ENCODE measurements around the gene SH3YL1. TPM values are rescaled to one million over a fixed set of nuclear protein-coding genes. Genes with fewer than 3 reads are reported as not detected.

SH3YL1 gene
- total RNA-seq, 3 donors from 2014 or later: 40.5 to 151 (median 81.6) TPM

DNA sequence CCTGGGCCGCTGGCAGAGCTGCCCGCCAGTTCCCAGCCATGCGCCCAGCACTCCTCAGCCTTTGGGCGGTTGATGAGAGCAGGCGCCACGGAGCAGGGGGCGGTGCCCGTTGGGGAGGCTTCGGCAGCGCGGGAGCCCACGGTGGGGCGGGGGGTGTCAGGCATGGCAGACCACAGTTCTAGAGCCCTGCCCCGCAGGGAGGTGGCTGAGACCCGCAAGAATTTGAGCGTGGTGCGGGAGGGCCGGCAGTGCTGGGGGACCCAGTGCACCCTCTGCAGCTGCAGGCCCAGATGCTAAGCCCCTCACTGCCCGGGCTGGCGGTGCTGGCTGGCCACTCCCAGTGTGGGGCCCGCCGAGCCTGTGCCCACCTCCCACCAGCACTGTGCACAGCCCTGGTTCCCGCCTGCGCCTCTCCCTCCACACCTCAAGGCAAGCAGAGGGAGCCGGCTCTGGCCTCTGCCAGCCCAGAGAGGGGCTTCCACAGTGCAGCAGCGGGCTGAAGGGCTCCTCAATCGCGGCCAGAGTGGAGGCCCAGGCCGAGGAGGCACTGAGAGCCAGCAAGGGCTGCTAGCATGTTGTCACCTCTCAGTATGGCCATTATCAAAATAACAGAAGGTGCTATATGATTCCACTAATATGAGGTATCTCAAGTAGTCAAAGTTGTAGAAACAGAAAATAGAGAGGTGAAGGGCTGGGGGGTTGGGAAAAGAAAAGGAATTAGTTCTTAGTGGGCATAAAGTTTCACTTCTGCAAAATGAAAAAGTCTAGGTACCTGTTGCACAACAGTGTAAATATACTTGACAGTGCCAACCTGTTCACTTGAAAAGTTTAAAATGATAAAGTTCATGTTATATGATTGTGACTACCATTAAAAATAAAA is 72.3 kb downstream of the SH3YL1 start:
- Histone ChIP-seq H3K4me3 (no peak overlapping the region), H3K9me3 (peaks cover 4 to 14% of the 10 kb centered on the region in 2 donors), H3K36me3 (no peaks in the 10 kb centered on the region), H3K4me1 (no peaks in the 10 kb centered on the region), H3K27me3 (no peaks in the 10 kb centered on the region), H3K27ac (no peak overlapping the region)
- no peak for DNase-seq (ENCODE audit: low spot score in 2 of 2)
- TF ChIP-seq POLR2AphosphoS5 (IDR thresholded peaks at IDR 0.05) (no peak), POLR2A (IDR thresholded peaks at IDR 0.05) (no peak)
- TF ChIP-seq, protein P1, sequence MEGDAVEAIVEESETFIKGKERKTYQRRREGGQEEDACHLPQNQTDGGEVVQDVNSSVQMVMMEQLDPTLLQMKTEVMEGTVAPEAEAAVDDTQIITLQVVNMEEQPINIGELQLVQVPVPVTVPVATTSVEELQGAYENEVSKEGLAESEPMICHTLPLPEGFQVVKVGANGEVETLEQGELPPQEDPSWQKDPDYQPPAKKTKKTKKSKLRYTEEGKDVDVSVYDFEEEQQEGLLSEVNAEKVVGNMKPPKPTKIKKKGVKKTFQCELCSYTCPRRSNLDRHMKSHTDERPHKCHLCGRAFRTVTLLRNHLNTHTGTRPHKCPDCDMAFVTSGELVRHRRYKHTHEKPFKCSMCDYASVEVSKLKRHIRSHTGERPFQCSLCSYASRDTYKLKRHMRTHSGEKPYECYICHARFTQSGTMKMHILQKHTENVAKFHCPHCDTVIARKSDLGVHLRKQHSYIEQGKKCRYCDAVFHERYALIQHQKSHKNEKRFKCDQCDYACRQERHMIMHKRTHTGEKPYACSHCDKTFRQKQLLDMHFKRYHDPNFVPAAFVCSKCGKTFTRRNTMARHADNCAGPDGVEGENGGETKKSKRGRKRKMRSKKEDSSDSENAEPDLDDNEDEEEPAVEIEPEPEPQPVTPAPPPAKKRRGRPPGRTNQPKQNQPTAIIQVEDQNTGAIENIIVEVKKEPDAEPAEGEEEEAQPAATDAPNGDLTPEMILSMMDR (IDR thresholded peaks at IDR 0.05): no peak
- intact Hi-C loops (cut with DNase I; ENCODE audit: low total_unique reads): no loop called here

DNA sequence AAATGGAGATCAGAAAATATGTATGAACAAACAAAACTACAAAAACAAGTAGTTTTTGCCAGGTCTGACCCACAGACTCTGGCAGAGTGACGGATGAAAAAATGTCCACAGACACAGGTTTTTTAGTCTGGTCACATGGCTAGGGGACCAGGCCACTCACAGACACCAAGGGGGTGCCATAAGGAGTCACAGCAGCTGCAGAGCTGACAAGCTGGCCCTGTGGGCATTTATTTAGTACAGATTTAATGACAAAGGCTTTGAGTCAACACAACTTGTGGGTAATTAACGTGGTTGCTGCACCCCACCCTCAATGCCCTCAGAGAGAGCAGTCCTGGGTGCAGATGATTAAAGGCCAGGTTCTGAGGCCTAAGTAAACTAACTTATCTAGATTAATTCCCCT is 76.0 kb downstream of the SH3YL1 start:
- TF ChIP-seq, protein P1 (IDR thresholded peaks at IDR 0.05): no peak
- intact Hi-C loops (cut with DNase I; ENCODE audit: low total_unique reads): no loop called here
- DNase-seq (ENCODE audit: low spot score in 2 of 2): no peak
- no peak overlapping the region for H3K4me3 ChIP-seq
- H3K27ac ChIP-seq: no peak overlapping the region
- no peaks in the 10 kb centered on the region for H3K36me3 ChIP-seq
- no peaks in the 10 kb centered on the region for H3K4me1 ChIP-seq
- H3K9me3 ChIP-seq: peaks cover 4 to 14% of the 10 kb centered on the region in 2 donors
- H3K27me3 ChIP-seq: no peaks in the 10 kb centered on the region

DNA sequence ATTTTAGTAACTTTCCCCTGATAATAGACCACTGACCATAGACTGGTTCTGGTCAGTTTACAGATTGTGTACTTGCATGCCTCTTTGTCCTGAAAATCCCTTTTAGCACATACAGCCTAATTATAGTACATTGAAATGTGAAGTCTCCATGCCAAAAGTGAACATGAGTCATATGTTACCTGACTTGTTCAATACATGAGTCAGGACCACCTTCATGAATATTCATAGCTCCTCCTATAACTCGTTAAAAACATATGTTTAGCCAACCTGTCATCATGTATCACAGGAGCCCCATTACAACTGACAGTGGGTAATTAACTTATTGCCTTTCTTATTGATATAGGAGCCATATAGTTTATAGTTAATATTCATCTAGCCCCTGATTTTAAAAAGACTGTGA is 78.6 kb downstream of the SH3YL1 start:
- TF ChIP-seq POLR2AphosphoS5 (IDR thresholded peaks at IDR 0.05) (no peak), POLR2A (IDR thresholded peaks at IDR 0.05) (no peak)
- TF ChIP-seq, protein P1 (IDR thresholded peaks at IDR 0.05): no peak
- no peaks in the 10 kb centered on the region for H3K4me1 ChIP-seq
- H3K27me3 ChIP-seq: no peaks in the 10 kb centered on the region
- H3K36me3 ChIP-seq: no peaks in the 10 kb centered on the region
- DNase-seq (ENCODE audit: low spot score in 2 of 2): no peak
- H3K9me3 ChIP-seq: peaks cover 0 to 14% of the 10 kb centered on the region in 2 donors
- no peak overlapping the region for H3K4me3 ChIP-seq
- no peak overlapping the region for H3K27ac ChIP-seq
- intact Hi-C loops (cut with DNase I; ENCODE audit: low total_unique reads): no loop called here

DNA sequence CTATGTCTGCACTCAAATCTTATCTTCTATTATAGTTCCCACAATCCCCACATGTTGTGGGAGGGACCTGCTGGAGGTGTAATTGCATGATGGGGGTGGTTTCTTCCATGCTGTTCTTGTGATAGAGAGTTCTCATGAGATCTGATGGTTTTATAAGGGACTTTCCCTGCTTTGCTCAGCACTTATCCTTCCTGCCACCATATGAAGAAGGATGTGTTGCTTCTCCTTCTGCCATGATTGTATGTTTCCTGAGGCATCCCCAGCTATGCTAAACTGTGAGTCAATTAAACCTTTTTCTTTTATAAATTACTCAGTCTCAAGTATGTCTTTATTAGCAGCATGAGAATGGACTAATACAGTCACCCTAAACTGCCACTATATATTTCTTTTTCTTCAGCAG is 79.1 kb downstream of the SH3YL1 start:
- no peak for TF ChIP-seq POLR2A (IDR thresholded peaks at IDR 0.05)
- no peak for TF ChIP-seq POLR2AphosphoS5 (IDR thresholded peaks at IDR 0.05)
- TF ChIP-seq, protein P1 (IDR thresholded peaks at IDR 0.05): no peak
- no peaks in the 10 kb centered on the region for H3K36me3 ChIP-seq
- H3K27ac ChIP-seq: no peak overlapping the region

DNA sequence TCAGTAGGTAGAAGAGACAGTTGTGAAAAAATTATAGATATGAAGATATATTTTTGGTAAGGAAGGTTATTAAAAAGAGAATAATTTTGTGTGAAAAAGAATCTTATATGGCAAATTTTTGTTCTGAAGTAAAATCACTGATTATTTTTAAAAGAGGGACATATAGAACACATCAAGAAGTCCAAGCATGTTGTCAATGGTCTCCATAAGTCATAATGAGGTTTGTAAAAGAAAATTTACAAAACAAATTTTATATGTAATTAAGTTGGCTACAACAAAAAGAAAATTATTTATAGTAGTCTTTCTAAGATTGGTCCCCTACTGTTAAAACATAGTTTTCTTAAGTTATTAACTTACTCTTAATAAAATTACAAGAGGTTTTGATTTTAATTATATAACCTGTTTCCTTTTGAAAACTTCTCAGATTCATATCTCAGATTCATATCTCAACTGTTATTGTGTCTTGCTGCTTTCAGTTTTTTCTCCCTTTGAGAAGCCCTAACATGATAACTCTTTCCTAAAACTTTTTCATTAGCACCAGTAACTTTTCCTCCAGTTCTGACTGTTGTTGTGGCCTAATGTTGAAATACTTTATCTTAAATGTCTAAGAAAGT is 81.2 kb downstream of the SH3YL1 start:
- no peak for DNase-seq (ENCODE audit: low spot score in 2 of 2)
- intact Hi-C loops (cut with DNase I; ENCODE audit: low total_unique reads): no loop called here
- no peak overlapping the region for H3K27ac ChIP-seq
- TF ChIP-seq POLR2AphosphoS5 (IDR thresholded peaks at IDR 0.05): no peak
- no peak for TF ChIP-seq POLR2A (IDR thresholded peaks at IDR 0.05)
- TF ChIP-seq, protein P1 (IDR thresholded peaks at IDR 0.05): no peak
- H3K4me1 ChIP-seq: no peaks in the 10 kb centered on the region
- H3K36me3 ChIP-seq: no peaks in the 10 kb centered on the region
- no peaks in the 10 kb centered on the region for H3K27me3 ChIP-seq
- peaks cover 0 to 4% of the 10 kb centered on the region in 2 donors for H3K9me3 ChIP-seq
- no peak overlapping the region for H3K4me3 ChIP-seq

More for the DNA sequence above, 79.1 kb downstream of the SH3YL1 start:
- intact Hi-C loops (cut with DNase I; ENCODE audit: low total_unique reads): no loop called here
- no peaks in the 10 kb centered on the region for H3K4me1 ChIP-seq
- H3K4me3 ChIP-seq: no peak overlapping the region
- H3K9me3 ChIP-seq: peaks cover 0 to 14% of the 10 kb centered on the region in 2 donors
- DNase-seq (ENCODE audit: low spot score in 2 of 2): no peak
- no peaks in the 10 kb centered on the region for H3K27me3 ChIP-seq

Measured in breast epithelium (tissue), 4 donors.